Ascending aorta (tissue), 2 donors: ENCODE results near the gene SLC25A4. TPM values are rescaled to one million over a fixed set of nuclear protein-coding genes. Genes with fewer than 3 reads are reported as not detected.
A peak's percentile ranks its signal among the peaks of the same experiment; 100 is the strongest.
"Not testable (repeated sequence)": the region's sequence is repeated elsewhere in the genome, so short reads cannot be mapped to it uniquely, and the experiment has no call there.

Experiments
- DNase-seq, 2 donors: peaks; one replicate each; pipeline ENCODE4 v3.0.0-alpha.2; 2019; ENCODE audit warnings: low spot score in 2 of 2
- H3K27ac ChIP-seq, 2 donors: fragments of 200-600 bp; sonication (generic); one replicate each; pipeline ENCODE4 v1.5.1; 2016 to 2017; ENCODE audit warnings: mild to moderate bottlenecking in 1 of 2
- H3K27me3 ChIP-seq: fragments of 200-600 bp; sonication (generic); one replicate; pipeline ENCODE4 v1.5.1; 2017
- H3K36me3 ChIP-seq, 2 donors: fragments of 200-600 bp; sonication (generic); one replicate each; pipeline ENCODE4 v1.5.1; 2016
- H3K4me1 ChIP-seq, 2 donors: fragments of 200-600 bp; sonication (generic); one replicate each; pipeline ENCODE4 v1.5.1; 2016 to 2017; ENCODE audit warnings: mild to moderate bottlenecking in 1 of 2
- H3K4me3 ChIP-seq, 2 donors: fragments of 200-600 bp; sonication (generic); one replicate each; pipeline ENCODE4 v1.5.1; 2016 to 2017; ENCODE audit warnings: mild to moderate bottlenecking in 1 of 2
- H3K9me3 ChIP-seq, 2 donors: fragments of 200-600 bp; sonication (generic); one replicate each; pipeline ENCODE4 v1.5.1; 2016
- intact Hi-C: fragments of 100-400 bp; cut with DNase I; formaldehyde crosslinking; loops from one replicate; pipeline ENCODE4 v1.15.1; 2023
- total RNA-seq: library from RNA; depleted of rRNA; stranded (reverse); fragments of >200 nt; gene quantifications from one replicate; pipeline ENCODE4 v1.1.0, GENCODE V29; 2016
- TF ChIP-seq, protein P1 (sequence below), 3 experiments: fragments of 200-600 bp in 2 of 3; fragments of 450-650 bp in 1 of 3; sonication (generic) in 2 of 3; IDR thresholded peaks; one replicate each; pipeline ENCODE4 v1.5.1; 2016 to 2019; ENCODE audit warnings: antibody characterized with exemption in 3 of 3, mild to moderate bottlenecking in 1 of 3, moderate library complexity in 1 of 3

The SLC25A4 gene
- total RNA-seq, 1 donor from 2014 or later: 19.6 TPM

DNA sequence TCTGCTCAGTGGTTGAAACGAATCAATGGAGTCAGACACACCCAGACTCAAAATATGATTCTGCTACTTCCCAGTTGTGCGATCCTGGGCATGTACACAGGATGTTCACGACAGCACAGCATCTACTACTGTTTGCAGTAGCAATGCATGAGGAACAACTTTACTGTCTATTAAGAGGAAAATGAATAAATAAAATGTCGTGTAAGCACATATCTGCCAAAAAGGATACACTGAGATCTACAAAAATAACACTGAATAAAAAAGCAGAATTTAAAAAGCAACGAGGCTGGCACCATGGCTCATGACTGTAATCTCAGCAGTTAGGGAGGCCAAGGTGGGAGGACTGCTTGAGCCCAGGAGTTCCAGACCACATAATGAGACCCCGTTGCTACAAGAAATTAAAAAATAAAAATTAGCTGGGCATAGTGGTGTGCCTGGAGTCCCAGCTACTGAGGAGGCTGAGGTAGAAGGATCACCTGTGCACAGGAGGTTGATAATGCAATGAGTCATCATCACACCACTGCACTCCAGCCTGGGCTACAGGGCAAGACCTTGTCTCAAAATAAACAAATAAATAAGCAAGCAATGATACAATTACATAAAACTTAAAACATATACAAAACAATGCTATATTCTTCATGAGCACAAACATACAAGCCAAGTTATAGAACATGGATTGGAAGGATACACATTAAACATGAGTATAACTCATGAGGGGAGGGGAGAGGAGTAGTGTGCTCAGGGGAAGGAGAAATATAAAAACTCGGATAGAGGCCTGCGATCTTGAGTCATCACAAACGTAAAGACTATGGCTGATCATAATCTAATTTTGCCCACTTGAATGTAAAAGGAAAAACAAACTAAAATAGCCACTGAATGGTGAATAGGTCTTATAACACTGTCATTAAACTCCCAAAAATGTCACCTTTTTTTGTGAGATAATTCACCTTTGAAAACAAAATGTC is 52.1 kb downstream of the SLC25A4 start:
- H3K4me1 ChIP-seq: peaks cover 0 to 2% of the 10 kb centered on the region in 2 donors
- TF ChIP-seq, protein P1, sequence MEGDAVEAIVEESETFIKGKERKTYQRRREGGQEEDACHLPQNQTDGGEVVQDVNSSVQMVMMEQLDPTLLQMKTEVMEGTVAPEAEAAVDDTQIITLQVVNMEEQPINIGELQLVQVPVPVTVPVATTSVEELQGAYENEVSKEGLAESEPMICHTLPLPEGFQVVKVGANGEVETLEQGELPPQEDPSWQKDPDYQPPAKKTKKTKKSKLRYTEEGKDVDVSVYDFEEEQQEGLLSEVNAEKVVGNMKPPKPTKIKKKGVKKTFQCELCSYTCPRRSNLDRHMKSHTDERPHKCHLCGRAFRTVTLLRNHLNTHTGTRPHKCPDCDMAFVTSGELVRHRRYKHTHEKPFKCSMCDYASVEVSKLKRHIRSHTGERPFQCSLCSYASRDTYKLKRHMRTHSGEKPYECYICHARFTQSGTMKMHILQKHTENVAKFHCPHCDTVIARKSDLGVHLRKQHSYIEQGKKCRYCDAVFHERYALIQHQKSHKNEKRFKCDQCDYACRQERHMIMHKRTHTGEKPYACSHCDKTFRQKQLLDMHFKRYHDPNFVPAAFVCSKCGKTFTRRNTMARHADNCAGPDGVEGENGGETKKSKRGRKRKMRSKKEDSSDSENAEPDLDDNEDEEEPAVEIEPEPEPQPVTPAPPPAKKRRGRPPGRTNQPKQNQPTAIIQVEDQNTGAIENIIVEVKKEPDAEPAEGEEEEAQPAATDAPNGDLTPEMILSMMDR (IDR thresholded peaks at IDR 0.05): no peak
- H3K27me3 ChIP-seq: no peaks in the 10 kb centered on the region
- intact Hi-C loops: no loop called here
- H3K9me3 ChIP-seq: no peaks in the 10 kb centered on the region
- peaks cover 0 to 6% of the 10 kb centered on the region in 2 donors for H3K36me3 ChIP-seq
- peak overlapping the region in 1 of 2 donors; percentile 22 for H3K27ac ChIP-seq
- no peak overlapping the region for H3K4me3 ChIP-seq
- DNase-seq: peak in 1 of 2 donors; percentile 13

DNA sequence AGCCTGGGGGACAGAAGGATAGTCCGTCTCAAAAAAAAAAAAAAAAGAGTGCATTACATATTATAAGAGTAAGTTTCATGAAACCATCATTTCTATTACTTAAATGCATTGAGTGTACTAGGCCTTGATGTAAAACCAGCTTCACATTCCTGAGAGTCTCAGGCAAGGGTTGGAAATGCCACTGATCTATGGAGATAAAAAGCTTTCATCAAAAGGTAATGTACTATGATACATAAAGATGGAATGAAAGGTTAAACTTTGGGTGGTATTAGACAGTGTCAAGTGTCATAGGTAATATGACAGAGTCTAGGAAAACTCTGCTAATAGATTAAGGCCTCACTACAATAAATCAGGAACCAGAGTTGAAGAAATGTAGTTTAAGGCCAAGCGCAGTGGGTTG is 53.4 kb downstream of the SLC25A4 start:
- Histone ChIP-seq H3K9me3 (no peaks in the 10 kb centered on the region), H3K4me3 (no peak overlapping the region), H3K4me1 (peaks cover 0 to 2% of the 10 kb centered on the region in 2 donors), H3K27ac (peak overlapping the region in 1 of 2 donors; percentile 18), H3K36me3 (no peaks in the 10 kb centered on the region), H3K27me3 (no peaks in the 10 kb centered on the region)
- intact Hi-C loops: no loop called here
- TF ChIP-seq, protein P1 (IDR thresholded peaks at IDR 0.05): no peak
- DNase-seq: no peak

- H3K27me3 ChIP-seq, H3K36me3 ChIP-seq, H3K9me3 ChIP-seq, intact Hi-C loops: not testable (repeated sequence)
- H3K27ac ChIP-seq: peak overlapping the region; percentile 60 to 84
- H3K4me3 ChIP-seq: peak overlapping the region in 1 of 2 donors; percentile 44
- peaks cover 0 to 12% of the 10 kb centered on the region in 2 donors for H3K4me1 ChIP-seq
- DNase-seq: peak in 1 of 2 donors; percentile 37
Observed at GRCh38 chr4:185198189-185198588, 55.1 kb downstream of the SLC25A4 start.

Other genes starting within 250 kb of the SLC25A4 start
- gene HELT, start 124.8 kb upstream of the SLC25A4 start, total RNA-seq: not detected
- 27.7 TPM for gene CFAP97, start 60.7 kb downstream of the SLC25A4 start, total RNA-seq
- 18.7 TPM for gene SNX25, start 66.3 kb downstream of the SLC25A4 start, total RNA-seq